ENCODE measurements around the gene CFAP74. TPM values are rescaled to one million over a fixed set of nuclear protein-coding genes. Genes with fewer than 3 reads are reported as not detected.
A peak's percentile ranks its signal among the peaks of the same experiment; 100 is the strongest.

Gene CFAP74
- total and polyA plus RNA-seq, 2 of the 4 experiments (the other 2 are of a cell fraction): not detected

GRCh38 chr1:1989102-1989542 lies 14.5 kb downstream of the CFAP74 start:
- Histone ChIP-seq H3K4me3 (ENCODE audit: insufficient read depth, low read depth, low read length) (no peak overlapping the region), H3K9me3 (ENCODE audit: control insufficient read depth, insufficient read depth, low read length) (no peaks in the 10 kb centered on the region), H3K27me3 (ENCODE audit: control insufficient read depth, insufficient read depth, low read length) (peaks cover 8% of the 10 kb centered on the region; the same call in 1 of the 2 replicates), H3K23ac (ENCODE audit: low read depth, low read length) (no peak overlapping the region), H3K18ac (ENCODE audit: low read depth, low read length) (no peak overlapping the region), H3K4me2 (ENCODE audit: low read depth, low read length) (no peak overlapping the region), H3K27ac (ENCODE audit: insufficient read depth, low read length) (no peak overlapping the region), H2AK9ac (replicated peaks; ENCODE audit: low read depth, low read length, poor library complexity) (no peak overlapping the region), H4K91ac (ENCODE audit: insufficient read depth, low read depth, low read length) (no peak overlapping the region), H2BK5ac (ENCODE audit: low read depth, low read length, poor library complexity, severe bottlenecking) (no peak overlapping the region), H2AFZ (replicated peaks; ENCODE audit: low read length, poor library complexity) (no peak overlapping the region), H3K56ac (ENCODE audit: extremely low read depth, insufficient read depth, low read length) (no peak overlapping the region), H3K79me1 (ENCODE audit: low read depth in 1 of 2, low read length in 2 of 2) (no peaks in the 10 kb centered on the region), H3K4me1 (ENCODE audit: control insufficient read depth, insufficient read depth, low read length) (no peaks in the 10 kb centered on the region), H4K5ac (ENCODE audit: low read depth, low read length) (no peak overlapping the region), H3K9ac (ENCODE audit: low read depth, low read length) (no peak overlapping the region), H4K8ac (ENCODE audit: low read depth in 2 of 2, low read length in 2 of 2) (no peak overlapping the region), H2AK5ac (ENCODE audit: low read depth, low read length) (no peak overlapping the region), H2BK20ac (ENCODE audit: low read depth, low read length) (no peak overlapping the region), H2BK120ac (ENCODE audit: low read depth, low read length) (no peak overlapping the region), H4K20me1 (ENCODE audit: insufficient read depth, low read length) (no peaks in the 10 kb centered on the region), H3K9me1 (ENCODE audit: insufficient read depth, low read length) (peaks cover 3% of the 10 kb centered on the region; the same call in 1 of the 2 replicates), H3K4ac (ENCODE audit: low read depth, low read length) (no peak overlapping the region), H3K36me3 (ENCODE audit: control insufficient read depth, insufficient read depth, low read length) (no peaks in the 10 kb centered on the region), H3K14ac (replicated peaks; ENCODE audit: low read depth, low read length) (no peak overlapping the region), H2BK15ac (ENCODE audit: low read depth, low read length) (no peak overlapping the region)
- POLR2A ChIA-PET (ENCODE audit: unreplicated experiment): no interaction called here
- dilution Hi-C loops (cut with HindIII; ENCODE audit: low sequenced_read_pairs, unreplicated experiment): no loop called here
- no peak; the same call in 1 of the 2 replicates for ATAC-seq (ENCODE audit: low read depth)
- intact Hi-C loops (cut with micrococcal nuclease): no loop called here
- BruUV-seq (replicated peaks): no TSS peak
- DNase-seq: peak; percentile 6
- TF ChIP-seq RAD21 (IDR thresholded peaks at IDR 0.05; ENCODE audit: low read length) (no peak), BHLHE40 (IDR thresholded peaks at IDR 0.05; ENCODE audit: low read depth, low read length) (no peak), MXI1 (IDR thresholded peaks at IDR 0.05; ENCODE audit: borderline replicate concordance, low read depth, low read length) (no peak), POLR2A (IDR thresholded peaks at IDR 0.05; ENCODE audit: low read depth, low read length) (no peak), CHD1 (IDR thresholded peaks at IDR 0.05; ENCODE audit: low read depth, low read length) (no peak), CEBPB (IDR thresholded peaks at IDR 0.05; ENCODE audit: low read depth, low read length) (no peak), FOS (IDR thresholded peaks at IDR 0.05; ENCODE audit: low read depth, low read length) (no peak), MAFK (IDR thresholded peaks at IDR 0.05; ENCODE audit: low read depth, low read length) (no peak), SMC3 (IDR thresholded peaks at IDR 0.05; ENCODE audit: low read depth, low read length) (no peak), USF2 (IDR thresholded peaks at IDR 0.05; ENCODE audit: low read depth, low read length) (no peak), RCOR1 (IDR thresholded peaks at IDR 0.05; ENCODE audit: insufficient replicate concordance, low read length) (no peak), MAZ (IDR thresholded peaks at IDR 0.05; ENCODE audit: borderline replicate concordance, low read depth, low read length) (no peak), CTCF (conservative IDR thresholded peaks at IDR 0.05; ENCODE audit: low read depth, low read length) (no peak), NFE2L2 (IDR thresholded peaks at IDR 0.05; ENCODE audit: low read depth, low read length) (no peak), ELK1 (IDR thresholded peaks at IDR 0.05; ENCODE audit: borderline replicate concordance, low read depth, low read length) (no peak), RFX5 (IDR thresholded peaks at IDR 0.05; ENCODE audit: low read depth, low read length) (no peak)
- CTCF ChIA-PET: no interaction called here
- 43% methylated on average over 13 of the region's 22 CpGs; no CpG with 5 or more reads in 1 of the 2 experiments for WGBS, 2 experiments (ENCODE audit: extremely low coverage in 2 of 2, insufficient read length in 1 of 2)
- in situ Hi-C loops (cut with MboI; ENCODE audit: low sequenced_read_pairs): no loop called here
